Astrocyte of the cerebellum (primary cell): ENCODE results near the gene PTPN23.
A peak's percentile ranks its signal among the peaks of the same experiment; 100 is the strongest.

Experiments used
- DNase-seq: peaks from one replicate; pipeline ENCODE4 v3.0.0-alpha.2; 2011; ENCODE audit warnings: low read depth
- H3K4me3 ChIP-seq: 2 replicates; pipeline ENCODE4 v1.5.1; 2011; ENCODE audit warnings: mild to moderate bottlenecking, low read depth, low read length, moderate library complexity
- CTCF ChIP-seq: IDR thresholded peaks from 2 replicates; pipeline ENCODE4 v1.5.1; 2012; ENCODE audit warnings: low read length, low read depth, moderate library complexity, mild to moderate bottlenecking; ENCODE audit errors: missing control alignments
- in situ Hi-C: cut with HindIII; loops from 2 replicates; pipeline ENCODE4 v1.10.0; 2017; ENCODE audit warnings: low sequenced_read_pairs

PTPN23 gene

GRCh38 chr3:47416041-47416440 is 35.2 kb downstream of the PTPN23 start:
- in situ Hi-C loops = no loop called here
- no peak overlapping the region for H3K4me3 ChIP-seq
- TF ChIP-seq CTCF = no peak
- DNase-seq = no peak

- peak; percentile 24 for TF ChIP-seq CTCF
- no peak overlapping the region for H3K4me3 ChIP-seq
- DNase-seq = no peak
- in situ Hi-C loops = no loop called here
These were observed 37.6 kb downstream of the PTPN23 start for GRCh38 chr3:47418167-47419082.

GRCh38 chr3:47419083-47420043 is 38.5 kb downstream of the PTPN23 start:
- in situ Hi-C loops = no loop called here
- no peak for TF ChIP-seq CTCF
- no peak overlapping the region for H3K4me3 ChIP-seq
- DNase-seq = no peak

GRCh38 chr3:47420044-47420430 is 39.2 kb downstream of the PTPN23 start:
- DNase-seq = no peak
- no peak for TF ChIP-seq CTCF
- H3K4me3 ChIP-seq = no peak overlapping the region
- in situ Hi-C loops = no loop called here

- in situ Hi-C loops = no loop called here
- peak; percentile 92 for TF ChIP-seq CTCF
- DNase-seq = peak; percentile 66
- H3K4me3 ChIP-seq = no peak overlapping the region
These were observed 40.0 kb downstream of the PTPN23 start for GRCh38 chr3:47420511-47421484.
